Panc1 (cell line): Measurements from ENCODE around the gene RS1. TPM values are rescaled to one million over a fixed set of nuclear protein-coding genes. Genes with fewer than 3 reads are reported as not detected.

Experiments
- ATAC-seq: fragments of 200-7000 bp; cut with Tn5 transposase; 2 replicates; pipeline ENCODE4 v1.9.1; 2020; ENCODE audit warnings: mild to moderate bottlenecking, moderate library complexity
- BruUV-seq: library from RNA; stranded (reverse); fragments of 400-500 nt; replicated peaks from 2 replicates; lab custom pipeline; 2021; lab: Mats Ljungman, UMichigan
- CTCF ChIA-PET: fragments of 300-600 bp; sonication (Branson Sonifier 250); formaldehyde crosslinking; loops from one replicate; lab custom pipeline; 2022; ENCODE audit warnings: antibody characterized with exemption; lab: Charles Lee
- POLR2A ChIA-PET: fragments of 300-600 bp; sonication (Branson Sonifier 250); formaldehyde crosslinking; loops from one replicate; lab custom pipeline; 2022; ENCODE audit warnings: antibody characterized with exemption; lab: Charles Lee
- DNase-seq: peaks from one replicate; pipeline ENCODE4 v3.0.0-alpha.2; 2010; ENCODE audit warnings: low read depth, low spot score
- H3K27ac ChIP-seq: 2 replicates; pipeline ENCODE4 v1.5.1; 2011; ENCODE audit warnings: mild to moderate bottlenecking, low read length, inconsistent platforms
- H3K27me3 ChIP-seq: fragments of 200-500 bp; sonication (Bioruptor generic); 2 replicates; pipeline ENCODE4 v1.6.0; 2014; ENCODE audit warnings: low read length, inconsistent platforms; ENCODE audit not compliant: control insufficient read depth, insufficient read depth
- H3K36me3 ChIP-seq: fragments of 200-500 bp; sonication (Bioruptor generic); 2 replicates; pipeline ENCODE4 v1.5.1; 2014; ENCODE audit warnings: inconsistent platforms, mild to moderate bottlenecking, low read length, moderate library complexity; ENCODE audit not compliant: control insufficient read depth, insufficient read depth
- H3K4me1 ChIP-seq: 2 replicates; pipeline ENCODE4 v1.5.1; 2011; ENCODE audit warnings: inconsistent platforms, mild to moderate bottlenecking, low read length, moderate library complexity; ENCODE audit not compliant: control insufficient read depth, insufficient read depth
- H3K4me3 ChIP-seq, 2 experiments: 2 replicates each; pipeline ENCODE4 v1.5.1; 2011 to 2012; ENCODE audit warnings: low read depth in 2 of 2, low read length in 2 of 2, mild to moderate bottlenecking in 2 of 2, inconsistent platforms in 1 of 2, moderate library complexity in 1 of 2
- H3K9me3 ChIP-seq: fragments of 200-500 bp; sonication (Bioruptor generic); 2 replicates; pipeline ENCODE4 v1.5.1; 2014; ENCODE audit warnings: low read depth, mild to moderate bottlenecking, inconsistent platforms, low read length, moderate library complexity; ENCODE audit not compliant: control insufficient read depth, insufficient read depth
- CTCF ChIP-seq: fragments of 450-650 bp; IDR thresholded peaks from 2 replicates; pipeline ENCODE4 v1.5.1; 2017; ENCODE audit warnings: mild to moderate bottlenecking
- POLR2AphosphoS5 ChIP-seq: IDR thresholded peaks from 2 replicates; pipeline ENCODE4 v1.6.1; 2012; ENCODE audit warnings: mild to moderate bottlenecking, low read depth, low read length, moderate library complexity
- SIN3A ChIP-seq: IDR thresholded peaks from 2 replicates; pipeline ENCODE4 v1.6.1; 2012; ENCODE audit warnings: low read depth, mild to moderate bottlenecking, low read length, moderate library complexity, borderline replicate concordance; ENCODE audit not compliant: insufficient read depth
- TCF7L2 ChIP-seq: IDR thresholded peaks from 2 replicates; pipeline ENCODE4 v1.6.1; 2011; ENCODE audit warnings: mild to moderate bottlenecking, low read depth, low read length, inconsistent platforms
- in situ Hi-C: cut with HindIII; loops from 2 replicates; pipeline ENCODE4 v1.10.0; 2016; ENCODE audit warnings: low sequenced_read_pairs, low pct_unique_long_range_greater_than_20kb
- intact Hi-C: fragments of 100-400 bp; cut with micrococcal nuclease; formaldehyde crosslinking; loops from one replicate; pipeline ENCODE4 v1.10.0; 2022; ENCODE audit not compliant: unreplicated experiment
- total RNA-seq: library from RNA; stranded (reverse); gene quantifications from one replicate; pipeline ENCODE4 v1.2.1, GENCODE V29; 2021; ENCODE audit not compliant: unreplicated experiment
- TF ChIP-seq, protein P1 (sequence below), 2 experiments: IDR thresholded peaks; 2 replicates each; pipeline ENCODE4 v1.6.1; 2011 to 2012; ENCODE audit warnings: low read depth in 2 of 2, control low read depth in 1 of 2, low read length in 1 of 2, mild to moderate bottlenecking in 1 of 2, moderate library complexity in 1 of 2; ENCODE audit not compliant: insufficient read depth in 1 of 2

RS1 gene
- total RNA-seq, 1 experiment from 2014 or later = not detected

DNA sequence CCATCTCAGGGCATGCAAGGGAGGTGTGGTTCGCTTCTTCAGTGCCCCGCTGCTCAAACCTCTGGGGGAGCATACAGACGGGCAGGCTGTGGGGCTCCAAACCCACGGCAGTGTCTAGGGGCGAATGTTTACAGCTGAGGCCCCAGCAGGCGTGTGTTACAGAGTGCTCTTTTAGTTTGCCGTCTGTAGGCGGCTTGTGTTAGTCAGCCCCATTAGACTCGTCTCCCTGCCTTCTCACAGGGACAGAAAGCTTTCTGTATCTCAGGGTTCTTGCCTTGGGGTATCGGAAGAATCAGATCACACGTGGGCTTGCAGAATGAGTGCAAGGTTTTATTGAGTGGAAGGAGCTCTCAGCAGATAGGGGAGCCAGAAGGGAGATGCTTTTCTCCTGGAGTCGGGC, 10.6 kb downstream of the RS1 start:
- H3K27ac ChIP-seq = no peak overlapping the region
- no peak overlapping the region for H3K4me3 ChIP-seq
- H3K9me3 ChIP-seq = no peaks in the 10 kb centered on the region
- H3K36me3 ChIP-seq = no peaks in the 10 kb centered on the region
- TF ChIP-seq POLR2AphosphoS5 (no peak), SIN3A (no peak), CTCF (no peak), TCF7L2 (no peak)
- TF ChIP-seq, protein P1, sequence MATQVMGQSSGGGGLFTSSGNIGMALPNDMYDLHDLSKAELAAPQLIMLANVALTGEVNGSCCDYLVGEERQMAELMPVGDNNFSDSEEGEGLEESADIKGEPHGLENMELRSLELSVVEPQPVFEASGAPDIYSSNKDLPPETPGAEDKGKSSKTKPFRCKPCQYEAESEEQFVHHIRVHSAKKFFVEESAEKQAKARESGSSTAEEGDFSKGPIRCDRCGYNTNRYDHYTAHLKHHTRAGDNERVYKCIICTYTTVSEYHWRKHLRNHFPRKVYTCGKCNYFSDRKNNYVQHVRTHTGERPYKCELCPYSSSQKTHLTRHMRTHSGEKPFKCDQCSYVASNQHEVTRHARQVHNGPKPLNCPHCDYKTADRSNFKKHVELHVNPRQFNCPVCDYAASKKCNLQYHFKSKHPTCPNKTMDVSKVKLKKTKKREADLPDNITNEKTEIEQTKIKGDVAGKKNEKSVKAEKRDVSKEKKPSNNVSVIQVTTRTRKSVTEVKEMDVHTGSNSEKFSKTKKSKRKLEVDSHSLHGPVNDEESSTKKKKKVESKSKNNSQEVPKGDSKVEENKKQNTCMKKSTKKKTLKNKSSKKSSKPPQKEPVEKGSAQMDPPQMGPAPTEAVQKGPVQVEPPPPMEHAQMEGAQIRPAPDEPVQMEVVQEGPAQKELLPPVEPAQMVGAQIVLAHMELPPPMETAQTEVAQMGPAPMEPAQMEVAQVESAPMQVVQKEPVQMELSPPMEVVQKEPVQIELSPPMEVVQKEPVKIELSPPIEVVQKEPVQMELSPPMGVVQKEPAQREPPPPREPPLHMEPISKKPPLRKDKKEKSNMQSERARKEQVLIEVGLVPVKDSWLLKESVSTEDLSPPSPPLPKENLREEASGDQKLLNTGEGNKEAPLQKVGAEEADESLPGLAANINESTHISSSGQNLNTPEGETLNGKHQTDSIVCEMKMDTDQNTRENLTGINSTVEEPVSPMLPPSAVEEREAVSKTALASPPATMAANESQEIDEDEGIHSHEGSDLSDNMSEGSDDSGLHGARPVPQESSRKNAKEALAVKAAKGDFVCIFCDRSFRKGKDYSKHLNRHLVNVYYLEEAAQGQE (IDR thresholded peaks at IDR 0.05; ENCODE audit: insufficient read depth in 1 of 2, low read depth in 2 of 2, low read length in 1 of 2) = no peak
- CTCF ChIA-PET = no interaction called here
- DNase-seq = no peak
- in situ Hi-C loops = no loop called here
- no TSS peak for BruUV-seq
- no peaks in the 10 kb centered on the region for H3K4me1 ChIP-seq
- H3K27me3 ChIP-seq = no peaks in the 10 kb centered on the region
- intact Hi-C loops = no loop called here
- POLR2A ChIA-PET = no interaction called here
- no peak for ATAC-seq

DNA sequence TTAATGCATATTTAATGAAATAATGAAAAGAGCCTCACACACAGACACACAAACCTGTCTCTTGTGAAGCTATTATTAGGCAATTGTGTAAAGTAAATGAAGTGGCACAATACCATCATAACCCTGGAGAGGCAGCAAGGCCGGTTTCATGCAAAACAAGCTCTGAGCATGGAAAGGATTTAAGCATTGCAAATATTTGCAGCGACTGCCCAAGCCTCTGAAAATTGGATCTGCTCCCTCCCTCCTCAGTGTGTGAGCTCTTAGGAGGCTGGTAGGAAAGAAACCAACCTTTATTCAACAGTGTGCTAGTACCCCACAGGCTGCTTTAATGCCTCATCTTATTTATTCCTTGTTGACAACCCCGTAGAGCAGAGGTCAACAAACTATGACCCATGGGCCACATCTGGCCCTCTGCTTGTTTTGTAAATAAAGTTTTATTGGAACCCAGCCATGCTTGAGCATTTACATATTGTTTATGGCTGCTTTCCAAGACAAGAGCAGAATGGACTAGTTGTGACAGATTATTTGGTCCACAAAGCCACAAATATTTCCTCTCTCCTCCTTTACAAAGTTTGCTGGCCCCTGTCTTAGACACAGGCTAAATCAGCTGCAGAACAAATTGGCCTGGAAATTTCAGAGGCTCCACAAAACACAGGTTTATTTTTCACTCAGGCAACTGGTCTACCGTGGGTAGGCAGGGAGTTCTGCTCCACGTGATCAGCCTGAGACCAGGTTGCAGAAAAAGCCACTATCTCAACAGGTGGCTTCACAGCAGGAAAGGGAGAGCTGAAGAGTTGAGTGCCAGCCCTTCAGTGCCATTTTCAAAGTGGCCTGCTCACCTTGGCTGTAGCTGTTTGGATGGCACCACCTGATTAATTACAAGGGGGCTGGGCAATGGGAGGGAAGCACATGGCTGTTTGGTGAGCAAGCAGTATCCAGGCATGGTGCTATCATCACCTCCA, 16.8 kb downstream of the RS1 start:
- TF ChIP-seq TCF7L2 (no peak), CTCF (no peak), POLR2AphosphoS5 (no peak), SIN3A (no peak)
- TF ChIP-seq, protein P1 (IDR thresholded peaks at IDR 0.05; ENCODE audit: insufficient read depth in 1 of 2, low read depth in 2 of 2, low read length in 1 of 2) = no peak
- Histone ChIP-seq H3K4me1 (no peaks in the 10 kb centered on the region), H3K27ac (no peak overlapping the region), H3K4me3 (no peak overlapping the region), H3K9me3 (no peaks in the 10 kb centered on the region), H3K36me3 (no peaks in the 10 kb centered on the region), H3K27me3 (no peaks in the 10 kb centered on the region)
- in situ Hi-C loops (no loop called here), intact Hi-C loops (no loop called here)
- POLR2A ChIA-PET = no interaction called here
- CTCF ChIA-PET = no interaction called here
- DNase-seq (no peak), ATAC-seq (no peak)
- no TSS peak for BruUV-seq
